ENCODE measurements around the gene IP6K3. TPM values are rescaled to one million over a fixed set of nuclear protein-coding genes. Genes with fewer than 3 reads are reported as not detected.

The IP6K3 gene
- total RNA-seq, 5 donors from 2014 or later (not counting 1 experiment from before 2014, with no cell fraction given) = not detected

DNA sequence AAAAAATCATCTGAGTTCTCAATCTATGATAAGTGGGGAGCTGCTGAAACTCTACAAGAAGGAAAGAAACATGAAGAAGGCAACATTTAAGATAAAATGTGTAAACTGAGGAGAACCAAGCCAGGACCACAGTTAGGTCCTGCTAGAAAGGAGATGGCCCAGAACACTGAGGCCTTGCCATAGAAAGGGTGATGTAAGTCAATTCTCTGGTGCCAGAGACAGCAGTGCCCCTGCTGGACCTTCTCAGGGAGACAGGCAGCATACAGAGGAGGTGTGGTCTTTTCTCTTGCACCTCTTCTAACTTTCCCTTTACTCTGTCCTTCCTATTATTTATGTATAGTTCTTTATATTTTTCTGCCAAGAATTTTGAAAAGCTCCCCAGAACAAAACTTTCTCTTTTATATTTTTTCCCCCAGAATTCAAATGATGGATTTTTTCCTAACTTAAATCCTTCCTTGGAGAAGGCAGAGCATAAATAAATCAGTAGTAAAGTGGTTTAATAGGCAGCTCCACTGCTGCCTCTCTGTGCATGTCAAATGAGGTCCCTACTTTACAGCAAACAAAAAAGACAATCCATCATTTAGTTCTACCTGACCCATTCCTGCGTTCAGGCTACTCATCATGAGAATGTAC lies 44.2 kb downstream of the IP6K3 start:
- peaks cover 19% of the 10 kb centered on the region for H3K36me3 Mint-ChIP-seq

DNA sequence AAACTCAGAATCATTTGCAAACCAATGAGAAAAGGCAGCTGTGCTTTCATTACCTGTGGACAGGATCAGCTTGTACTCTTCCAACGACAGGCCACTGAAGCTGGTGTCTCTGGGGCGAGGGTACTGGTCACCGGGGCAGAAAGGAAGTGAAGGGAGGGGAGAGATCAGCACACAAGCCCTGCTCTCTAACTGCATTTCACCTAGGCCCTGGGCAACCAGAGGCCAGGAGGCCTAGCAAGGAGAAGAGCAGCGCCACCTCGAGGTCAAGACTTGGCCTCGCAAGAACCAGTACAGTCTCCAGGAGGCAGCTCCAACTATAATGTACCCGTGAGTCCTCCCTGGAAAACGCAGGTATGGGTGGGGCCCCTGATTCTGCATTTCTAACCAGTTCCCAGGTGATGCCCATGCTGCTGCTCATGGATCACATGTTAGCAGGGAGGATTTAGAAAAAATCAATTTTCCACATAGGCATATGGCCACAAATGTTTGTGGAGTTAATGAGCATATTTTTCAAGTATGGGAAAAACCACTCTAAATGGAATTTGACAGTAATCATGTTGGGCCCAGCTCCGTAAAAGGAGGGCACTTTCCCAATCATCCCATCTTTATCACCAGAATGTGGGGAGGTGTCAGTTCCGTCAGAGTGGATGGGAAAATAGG lies 46.2 kb downstream of the IP6K3 start:
- ChIA-PET POLR2A (interaction anchor here (0.5 to 0.7 kb wide), 2 partner anchors 11 to 95 kb away, joined by 3 to 6 read pairs; partner anchors contain the start of gene UQCC2 (in 1 of the 2)), CTCF (interaction anchor here (0.7 to 2.5 kb wide), 10 partner anchors 9 to 120 kb away, joined by 3 to 13 read pairs (median 3); partner anchors contain the start of genes BAK1 (in 1 of the 2) and UQCC2 (in 1 of the 2))
- no peak overlapping the region for H3K27ac ChIP-seq (ENCODE audit: low read length)
- H3K36me3 Mint-ChIP-seq = peaks cover 19% of the 10 kb centered on the region
- no peaks in the 10 kb centered on the region for H3K27me3 Mint-ChIP-seq
- WGBS (ENCODE audit: insufficient coverage) = 65% methylated on average over 5 of the region's 10 CpGs
- DNase-seq (peak; percentile 41 to 87 (median 68)), ATAC-seq (replicated peaks in 1 of 4) (peak; percentile 61 to 69 (median 65))
- peaks cover 0 to 21% of the 10 kb centered on the region in 2 donors for H3K36me3 ChIP-seq (ENCODE audit: control insufficient read depth in 2 of 2, extremely low read depth in 1 of 2, insufficient read depth in 1 of 2, low read length in 1 of 2)
- no peaks in the 10 kb centered on the region for H3K9me3 Mint-ChIP-seq
- H3K4me1 Mint-ChIP-seq = peaks cover 36 to 51% (median 41%) of the 10 kb centered on the region in 3 donors
- no peaks in the 10 kb centered on the region for H3K9me3 ChIP-seq
- peaks cover 35 to 38% of the 10 kb centered on the region in 2 experiments for H3K4me1 ChIP-seq (ENCODE audit: control insufficient read depth in 1 of 2, extremely low read depth in 1 of 2, insufficient read depth in 2 of 2, low read length in 2 of 2)
- H3K27me3 ChIP-seq (replicated peaks in 1 of 2; ENCODE audit: control insufficient read depth in 2 of 2, extremely low read depth in 1 of 2, insufficient read depth in 2 of 2, low read length in 1 of 2) = no peaks in the 10 kb centered on the region
- no peak overlapping the region for H3K4me3 ChIP-seq (ENCODE audit: control insufficient read depth in 1 of 2, extremely low read depth in 1 of 2, low read length in 1 of 2)
- H3K4me3 Mint-ChIP-seq = no peak overlapping the region
- H3K27ac Mint-ChIP-seq = peak overlapping the region; percentile 77 to 83

More for the DNA sequence above, 44.2 kb downstream of the IP6K3 start:
- H3K27ac Mint-ChIP-seq = no peak overlapping the region
- no CpG with 5 or more reads among the region's 1 CpG for WGBS (ENCODE audit: insufficient coverage)
- H3K9me3 Mint-ChIP-seq = no peaks in the 10 kb centered on the region
- peaks cover 16 to 18% of the 10 kb centered on the region in 2 experiments for H3K4me1 ChIP-seq (ENCODE audit: control insufficient read depth in 1 of 2, extremely low read depth in 1 of 2, insufficient read depth in 2 of 2, low read length in 2 of 2)
- H3K27me3 Mint-ChIP-seq = no peaks in the 10 kb centered on the region
- peaks cover 19 to 31% (median 22%) of the 10 kb centered on the region in 3 donors for H3K4me1 Mint-ChIP-seq
- ATAC-seq (replicated peaks in 1 of 4) = peak in 1 of 4 experiments; percentile 77
- H3K27ac ChIP-seq (ENCODE audit: low read length) = no peak overlapping the region
- no peaks in the 10 kb centered on the region for H3K9me3 ChIP-seq
- ChIA-PET POLR2A (no interaction called here), CTCF (interaction anchor here (0.6 to 2.5 kb wide), 7 partner anchors 9 to 357 kb away, joined by 3 to 13 read pairs (median 3); partner anchors contain the start of gene UQCC2 (in 1 of the 2))
- no peaks in the 10 kb centered on the region for H3K27me3 ChIP-seq (replicated peaks in 1 of 2; ENCODE audit: control insufficient read depth in 2 of 2, extremely low read depth in 1 of 2, insufficient read depth in 2 of 2, low read length in 1 of 2)
- no peak overlapping the region for H3K4me3 ChIP-seq (ENCODE audit: control insufficient read depth in 1 of 2, extremely low read depth in 1 of 2, low read length in 1 of 2)
- DNase-seq = peak in 8 of 35 experiments; percentile 17 to 39 (median 26)
- H3K4me3 Mint-ChIP-seq = no peak overlapping the region
- peaks cover 0 to 13% of the 10 kb centered on the region in 2 donors for H3K36me3 ChIP-seq (ENCODE audit: control insufficient read depth in 2 of 2, extremely low read depth in 1 of 2, insufficient read depth in 1 of 2, low read length in 1 of 2)

DNA sequence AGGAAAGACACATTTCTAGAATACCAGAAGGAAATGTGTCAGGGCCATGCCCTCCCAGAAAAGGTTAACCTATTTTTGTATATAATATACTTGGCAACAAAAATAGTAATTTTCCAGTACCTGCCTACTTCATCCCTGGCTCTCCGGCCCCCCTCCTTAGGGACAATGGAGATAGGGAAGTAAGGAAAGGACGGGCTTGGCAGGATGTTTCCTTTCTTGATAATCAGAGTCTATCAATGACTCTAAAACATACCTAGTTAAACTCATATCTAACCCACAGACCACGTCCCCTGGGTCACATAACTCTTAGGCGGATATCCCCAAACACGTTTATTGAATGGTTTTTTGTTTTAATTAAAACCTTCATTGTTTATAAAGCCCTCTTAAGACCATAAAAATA lies 47.0 kb downstream of the IP6K3 start:
- WGBS (ENCODE audit: insufficient coverage) = 90% methylated on average over 2 of the region's 5 CpGs
- H3K4me1 ChIP-seq (ENCODE audit: control insufficient read depth in 1 of 2, extremely low read depth in 1 of 2, insufficient read depth in 2 of 2, low read length in 2 of 2) = peaks cover 41 to 46% of the 10 kb centered on the region in 2 experiments
- no peak overlapping the region for H3K4me3 Mint-ChIP-seq
- CTCF ChIA-PET = interaction anchor here (0.6 to 1.7 kb wide), 6 partner anchors 12 to 125 kb away, joined by 3 to 4 read pairs (median 3); partner anchors contain the start of gene BAK1 (in 1 of the 2)
- DNase-seq (no peak), ATAC-seq (replicated peaks in 1 of 4) (no peak)
- H3K9me3 Mint-ChIP-seq = no peaks in the 10 kb centered on the region
- H3K27me3 Mint-ChIP-seq = no peaks in the 10 kb centered on the region
- POLR2A ChIA-PET = no interaction called here
- peaks cover 42 to 59% (median 49%) of the 10 kb centered on the region in 3 donors for H3K4me1 Mint-ChIP-seq
- peaks cover 19% of the 10 kb centered on the region for H3K36me3 Mint-ChIP-seq
- H3K4me3 ChIP-seq (ENCODE audit: control insufficient read depth in 1 of 2, extremely low read depth in 1 of 2, low read length in 1 of 2) = no peak overlapping the region
- peak overlapping the region; percentile 65 to 80 for H3K27ac Mint-ChIP-seq
- H3K36me3 ChIP-seq (ENCODE audit: control insufficient read depth in 2 of 2, extremely low read depth in 1 of 2, insufficient read depth in 1 of 2, low read length in 1 of 2) = peaks cover 0 to 29% of the 10 kb centered on the region in 2 donors
- no peaks in the 10 kb centered on the region for H3K9me3 ChIP-seq
- no peak overlapping the region for H3K27ac ChIP-seq (ENCODE audit: low read length)
- no peaks in the 10 kb centered on the region for H3K27me3 ChIP-seq (replicated peaks in 1 of 2; ENCODE audit: control insufficient read depth in 2 of 2, extremely low read depth in 1 of 2, insufficient read depth in 2 of 2, low read length in 1 of 2)

DNA sequence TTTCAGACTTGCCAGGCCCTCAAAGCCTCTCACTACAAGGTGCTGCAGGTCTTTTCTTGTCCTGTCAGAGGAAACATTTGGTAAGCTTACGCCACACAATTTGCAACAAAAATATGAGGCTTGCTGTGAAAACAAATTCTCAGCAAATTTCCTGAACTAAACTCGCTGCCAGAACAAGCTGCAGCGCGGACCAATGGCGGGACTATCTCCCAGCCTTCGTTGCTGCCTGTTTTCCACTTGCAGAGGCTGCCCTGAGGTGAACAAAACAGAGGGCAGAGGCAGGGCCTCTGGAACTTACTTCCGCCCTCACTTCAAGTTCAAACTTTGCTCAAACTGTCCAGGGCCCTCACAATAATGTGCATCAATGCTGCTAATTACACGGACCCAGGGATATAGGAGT lies 47.6 kb downstream of the IP6K3 start:
- ATAC-seq (replicated peaks in 1 of 4) = no peak
- WGBS (ENCODE audit: insufficient coverage) = 72% methylated on average over 6 of the region's 8 CpGs
- no peaks in the 10 kb centered on the region for H3K9me3 Mint-ChIP-seq
- peaks cover 0 to 30% of the 10 kb centered on the region in 2 donors for H3K36me3 ChIP-seq (ENCODE audit: control insufficient read depth in 2 of 2, extremely low read depth in 1 of 2, insufficient read depth in 1 of 2, low read length in 1 of 2)
- ChIA-PET CTCF (interaction anchor here in 1 of 2 donors (0.6 kb wide), 1 partner anchor 125 kb away, joined by 3 read pairs; no protein-coding TSS in a partner anchor), POLR2A (no interaction called here)
- no peaks in the 10 kb centered on the region for H3K27me3 ChIP-seq (replicated peaks in 1 of 2; ENCODE audit: control insufficient read depth in 2 of 2, extremely low read depth in 1 of 2, insufficient read depth in 2 of 2, low read length in 1 of 2)
- peaks cover 45 to 52% of the 10 kb centered on the region in 2 experiments for H3K4me1 ChIP-seq (ENCODE audit: control insufficient read depth in 1 of 2, extremely low read depth in 1 of 2, insufficient read depth in 2 of 2, low read length in 2 of 2)
- H3K27ac ChIP-seq (ENCODE audit: low read length) = no peak overlapping the region
- DNase-seq = no peak
- H3K4me3 ChIP-seq (ENCODE audit: control insufficient read depth in 1 of 2, extremely low read depth in 1 of 2, low read length in 1 of 2) = no peak overlapping the region
- peak overlapping the region; percentile 65 to 80 for H3K27ac Mint-ChIP-seq
- no peak overlapping the region for H3K4me3 Mint-ChIP-seq
- H3K36me3 Mint-ChIP-seq = peaks cover 21% of the 10 kb centered on the region
- peaks cover 48 to 65% (median 55%) of the 10 kb centered on the region in 3 donors for H3K4me1 Mint-ChIP-seq
- no peaks in the 10 kb centered on the region for H3K27me3 Mint-ChIP-seq
- no peaks in the 10 kb centered on the region for H3K9me3 ChIP-seq

DNA sequence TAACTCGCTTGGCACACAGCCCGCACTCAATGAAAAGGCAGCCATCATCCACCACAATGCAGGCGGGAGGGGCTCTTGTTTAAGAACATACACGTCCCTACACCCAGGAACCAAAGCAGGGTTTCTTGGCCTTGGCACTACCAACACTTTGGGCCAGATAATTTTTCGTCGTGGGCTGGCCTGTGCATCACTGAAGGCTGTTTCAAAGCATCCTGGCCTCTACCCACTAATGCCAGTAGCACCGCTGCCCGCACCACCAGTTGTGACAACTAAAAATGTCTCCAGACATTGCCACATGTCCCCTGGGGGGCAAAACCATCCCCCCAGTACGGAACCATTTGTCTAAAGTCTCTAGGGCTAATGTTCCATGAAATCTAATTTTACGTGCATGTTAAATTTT lies 48.2 kb downstream of the IP6K3 start:
- POLR2A ChIA-PET = no interaction called here
- ATAC-seq (replicated peaks in 1 of 4) = no peak

DNA sequence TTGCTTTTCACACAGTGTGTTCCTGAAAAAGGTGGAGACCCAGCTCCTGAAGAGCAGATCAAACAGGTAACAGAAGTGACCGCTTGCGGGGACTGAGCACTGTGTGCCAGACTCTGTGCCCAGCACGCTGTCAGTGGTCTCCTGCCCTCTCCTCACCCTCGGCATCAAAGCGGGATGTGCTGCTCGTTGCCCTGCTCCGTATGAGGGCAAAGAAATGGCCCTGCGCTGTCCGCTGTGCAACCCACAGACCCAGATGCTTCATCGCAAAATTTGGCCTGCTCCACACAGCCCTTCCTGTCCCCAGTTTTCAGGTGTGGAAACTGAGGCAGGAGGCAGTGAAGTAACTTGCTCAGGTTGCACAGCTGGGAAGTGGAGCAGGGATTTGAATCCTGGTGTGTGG lies 48.9 kb downstream of the IP6K3 start:
- DNase-seq = no peak
- peak overlapping the region; percentile 92 for H3K27ac ChIP-seq (ENCODE audit: low read length)
- ATAC-seq (replicated peaks in 1 of 4) = no peak
- H3K9me3 Mint-ChIP-seq = no peaks in the 10 kb centered on the region
- POLR2A ChIA-PET = no interaction called here
- H3K9me3 ChIP-seq = no peaks in the 10 kb centered on the region
- H3K4me1 ChIP-seq (ENCODE audit: control insufficient read depth in 1 of 2, extremely low read depth in 1 of 2, insufficient read depth in 2 of 2, low read length in 2 of 2) = peaks cover 56 to 65% of the 10 kb centered on the region in 2 experiments
- peak overlapping the region; percentile 96 for H3K27ac Mint-ChIP-seq
- H3K27me3 Mint-ChIP-seq = no peaks in the 10 kb centered on the region
- H3K4me3 Mint-ChIP-seq = peak overlapping the region in 1 of 3 donors; percentile 71
- 92% methylated on average over 10 of the region's 10 CpGs for WGBS (ENCODE audit: insufficient coverage)
- peaks cover 0 to 40% of the 10 kb centered on the region in 2 donors for H3K36me3 ChIP-seq (ENCODE audit: control insufficient read depth in 2 of 2, extremely low read depth in 1 of 2, insufficient read depth in 1 of 2, low read length in 1 of 2)
- H3K4me1 Mint-ChIP-seq = peaks cover 61 to 76% (median 68%) of the 10 kb centered on the region in 3 donors
- no peaks in the 10 kb centered on the region for H3K27me3 ChIP-seq (replicated peaks in 1 of 2; ENCODE audit: control insufficient read depth in 2 of 2, extremely low read depth in 1 of 2, insufficient read depth in 2 of 2, low read length in 1 of 2)
- CTCF ChIA-PET = interaction anchor here in 1 of 2 donors (0.8 kb wide), 1 partner anchor 14 kb away, joined by 3 read pairs; the partner anchor contains the start of gene UQCC2
- H3K36me3 Mint-ChIP-seq = peaks cover 24% of the 10 kb centered on the region
- no peak overlapping the region for H3K4me3 ChIP-seq (ENCODE audit: control insufficient read depth in 1 of 2, extremely low read depth in 1 of 2, low read length in 1 of 2)

More for the DNA sequence above, 48.2 kb downstream of the IP6K3 start:
- Mint-ChIP-seq H3K27me3 (no peaks in the 10 kb centered on the region), H3K27ac (peak overlapping the region; percentile 55 to 71), H3K4me1 (peaks cover 54 to 69% (median 61%) of the 10 kb centered on the region in 3 donors), H3K4me3 (peak overlapping the region in 1 of 3 donors; percentile 71), H3K9me3 (no peaks in the 10 kb centered on the region), H3K36me3 (peaks cover 23% of the 10 kb centered on the region)
- no peaks in the 10 kb centered on the region for H3K27me3 ChIP-seq (replicated peaks in 1 of 2; ENCODE audit: control insufficient read depth in 2 of 2, extremely low read depth in 1 of 2, insufficient read depth in 2 of 2, low read length in 1 of 2)
- no peaks in the 10 kb centered on the region for H3K9me3 ChIP-seq
- H3K36me3 ChIP-seq (ENCODE audit: control insufficient read depth in 2 of 2, extremely low read depth in 1 of 2, insufficient read depth in 1 of 2, low read length in 1 of 2) = peaks cover 0 to 34% of the 10 kb centered on the region in 2 donors
- peaks cover 50 to 58% of the 10 kb centered on the region in 2 experiments for H3K4me1 ChIP-seq (ENCODE audit: control insufficient read depth in 1 of 2, extremely low read depth in 1 of 2, insufficient read depth in 2 of 2, low read length in 2 of 2)
- DNase-seq = no peak
- no peak overlapping the region for H3K4me3 ChIP-seq (ENCODE audit: control insufficient read depth in 1 of 2, extremely low read depth in 1 of 2, low read length in 1 of 2)
- H3K27ac ChIP-seq (ENCODE audit: low read length) = no peak overlapping the region
- WGBS (ENCODE audit: insufficient coverage) = 80% methylated on average over 5 of the region's 10 CpGs
- CTCF ChIA-PET = no interaction called here
